Measurements from ENCODE around the gene SASS6.

SASS6 gene

DNA sequence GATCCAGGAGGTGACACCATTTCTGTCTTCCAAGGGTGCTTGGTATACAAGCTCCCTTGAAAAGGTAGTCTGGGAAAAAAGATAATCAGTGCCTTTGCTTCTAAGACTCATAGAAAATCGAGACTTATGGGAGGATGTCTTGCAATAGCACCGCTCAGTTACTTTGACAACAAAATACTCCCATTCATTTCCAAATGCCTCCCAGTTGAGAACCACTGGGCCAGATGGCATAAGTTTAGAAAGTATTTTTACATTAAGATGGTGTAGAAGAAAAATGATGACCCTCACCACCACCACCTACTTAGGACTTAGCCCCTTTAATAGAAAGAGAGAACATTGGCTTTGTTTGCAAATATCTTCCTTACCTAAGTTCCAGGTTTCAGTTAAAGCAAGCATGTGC is 4.9 kb upstream of the SASS6 start:
- no peak for DNase-seq
- no peak for TF ChIP-seq POLR2A (IDR thresholded peaks at IDR 0.05; ENCODE audit: low read length)
- no peak for TF ChIP-seq GATA1 (IDR thresholded peaks at IDR 0.05; ENCODE audit: low read depth, low read length)

DNA sequence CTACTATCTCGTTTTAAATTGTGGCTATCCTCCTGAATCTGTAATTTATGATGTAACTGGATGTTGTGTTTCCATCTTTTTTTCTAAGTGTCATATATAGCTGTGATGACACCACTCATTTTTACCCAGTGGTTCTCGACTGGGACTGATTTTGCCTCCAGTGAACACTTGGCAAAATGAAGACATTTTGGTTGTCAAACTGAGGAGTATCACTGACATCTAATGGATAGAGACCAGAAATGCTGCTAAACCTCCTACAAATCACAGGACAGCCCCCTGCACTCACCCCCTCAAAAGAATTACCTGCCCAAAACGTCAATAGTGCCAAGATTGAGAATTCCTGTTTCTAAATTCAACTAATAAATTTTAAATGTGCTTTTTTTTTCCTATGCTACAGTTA is 2.1 kb upstream of the SASS6 start:
- peak; percentile 13 for DNase-seq
- TF ChIP-seq GATA1 (IDR thresholded peaks at IDR 0.05; ENCODE audit: low read depth, low read length) (no peak), POLR2A (IDR thresholded peaks at IDR 0.05; ENCODE audit: low read length) (no peak)

DNA sequence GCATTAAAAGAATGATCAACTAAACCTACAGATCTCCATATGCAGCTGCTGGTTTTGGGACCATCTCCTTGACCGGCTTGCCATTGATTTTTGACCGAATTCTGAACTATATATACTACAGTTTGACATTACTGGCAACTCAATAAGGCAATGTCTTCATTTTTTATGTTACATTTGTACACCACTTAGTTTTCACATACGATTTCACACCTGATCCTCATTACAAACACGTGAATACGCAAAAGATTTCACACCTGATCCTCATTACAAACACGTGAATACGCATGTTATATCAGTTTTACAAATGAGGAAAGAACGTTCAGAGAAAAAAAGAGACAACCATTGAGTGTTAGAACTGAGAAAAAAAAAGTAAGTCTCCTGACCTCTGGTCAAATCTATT is 1.1 kb downstream of the SASS6 start:
- TF ChIP-seq GATA1 (IDR thresholded peaks at IDR 0.05; ENCODE audit: low read depth, low read length) (no peak), POLR2A (IDR thresholded peaks at IDR 0.05; ENCODE audit: low read length) (no peak)

DNA sequence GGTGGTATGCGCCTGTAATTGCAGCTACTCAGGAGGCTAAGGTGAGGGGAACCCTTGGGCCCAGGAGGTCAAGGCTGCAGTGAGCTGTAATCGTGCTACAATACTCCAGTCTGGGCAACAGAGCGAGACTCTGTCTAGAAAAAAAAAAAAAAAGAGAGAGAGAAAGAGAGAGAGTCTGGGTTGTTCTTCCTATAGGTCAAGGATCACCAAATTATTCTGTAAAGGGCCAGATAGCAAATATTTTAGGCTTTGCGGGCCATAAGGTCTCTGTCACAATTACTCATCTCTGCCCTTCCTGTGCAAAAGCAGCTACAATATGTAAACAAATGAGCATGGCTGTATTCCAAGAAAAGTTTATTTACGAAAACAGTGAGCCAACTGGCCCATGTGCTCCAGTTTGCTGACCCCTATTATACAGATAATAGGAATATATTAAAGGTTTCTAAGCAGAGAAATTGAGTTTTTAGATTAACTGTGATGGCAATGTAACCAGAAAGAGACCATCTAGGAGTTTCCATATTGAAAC is 2.1 kb downstream of the SASS6 start:
- TF ChIP-seq GATA1 (IDR thresholded peaks at IDR 0.05; ENCODE audit: low read depth, low read length): no peak
- no peak for TF ChIP-seq POLR2A (IDR thresholded peaks at IDR 0.05; ENCODE audit: low read length)
- DNase-seq: peak; percentile 24 to 26

More for the DNA sequence above, 1.1 kb downstream of the SASS6 start:
- DNase-seq: peak in 1 of 2 experiments; percentile 30

DNA sequence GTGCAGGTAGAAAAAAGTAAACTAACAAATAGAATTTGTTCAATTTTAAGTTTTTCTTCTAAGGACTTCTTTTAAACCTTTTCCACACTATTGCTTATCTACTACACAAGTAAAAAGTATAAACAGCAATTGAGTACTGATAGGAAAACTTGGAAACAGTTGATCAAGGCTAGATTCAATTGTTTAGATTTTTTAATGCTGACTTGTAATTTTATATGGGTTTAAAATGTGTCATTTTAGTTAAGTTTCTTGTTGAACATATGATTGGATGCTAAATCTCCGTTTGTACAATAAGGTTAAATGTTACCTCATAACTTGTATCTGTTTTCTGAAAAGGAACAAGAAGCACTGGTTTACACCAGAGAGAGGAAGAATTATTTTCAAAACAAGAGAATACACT is 5.5 kb downstream of the SASS6 start:
- TF ChIP-seq GATA1 (IDR thresholded peaks at IDR 0.05; ENCODE audit: low read depth, low read length) (no peak), POLR2A (IDR thresholded peaks at IDR 0.05; ENCODE audit: low read length) (no peak)
- DNase-seq: no peak

DNA sequence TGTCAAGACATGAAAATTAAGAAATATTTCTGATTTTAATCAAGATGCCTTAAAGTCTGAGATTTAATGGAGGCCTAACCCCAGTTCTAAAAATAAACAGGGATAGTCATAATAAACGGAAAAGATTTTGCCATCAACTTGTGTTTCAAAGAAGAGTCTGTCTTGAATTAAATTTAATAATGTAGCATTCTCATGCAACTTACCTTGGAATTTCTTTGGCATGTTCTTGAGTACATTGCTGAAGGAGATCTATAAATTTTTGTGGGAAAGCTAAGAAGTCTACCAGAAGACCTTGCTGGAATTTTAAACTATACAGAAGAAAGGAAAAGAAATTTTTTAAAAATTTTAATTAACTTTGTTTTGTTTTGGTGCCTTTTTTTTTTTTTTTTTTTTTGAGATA is 10.6 kb downstream of the SASS6 start:
- DNase-seq: no peak
- no peak for TF ChIP-seq GATA1 (IDR thresholded peaks at IDR 0.05; ENCODE audit: low read depth, low read length)
- TF ChIP-seq POLR2A (IDR thresholded peaks at IDR 0.05; ENCODE audit: low read length): no peak

DNA sequence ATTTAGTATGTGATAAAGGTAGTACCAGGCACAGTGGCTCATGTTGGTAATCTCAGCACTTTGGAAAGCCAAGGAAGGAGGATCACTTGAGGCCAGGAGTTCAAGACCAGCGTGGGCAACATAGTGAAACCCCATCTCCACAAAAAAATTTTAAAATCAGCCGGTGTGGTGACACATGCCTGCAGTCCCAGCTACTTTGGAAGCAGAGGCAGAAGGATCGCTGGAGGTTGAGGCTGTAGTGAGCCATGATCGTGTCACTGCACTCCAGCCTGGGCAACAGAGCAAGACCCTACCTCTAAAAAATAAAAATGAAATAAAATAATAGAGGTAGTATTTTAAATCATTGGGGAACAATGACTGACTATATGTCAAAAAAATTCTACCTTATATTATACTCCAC is 17.2 kb downstream of the SASS6 start:
- TF ChIP-seq POLR2A (IDR thresholded peaks at IDR 0.05; ENCODE audit: low read length) (no peak), GATA1 (IDR thresholded peaks at IDR 0.05; ENCODE audit: low read depth, low read length) (no peak)
- no peak for DNase-seq

DNA sequence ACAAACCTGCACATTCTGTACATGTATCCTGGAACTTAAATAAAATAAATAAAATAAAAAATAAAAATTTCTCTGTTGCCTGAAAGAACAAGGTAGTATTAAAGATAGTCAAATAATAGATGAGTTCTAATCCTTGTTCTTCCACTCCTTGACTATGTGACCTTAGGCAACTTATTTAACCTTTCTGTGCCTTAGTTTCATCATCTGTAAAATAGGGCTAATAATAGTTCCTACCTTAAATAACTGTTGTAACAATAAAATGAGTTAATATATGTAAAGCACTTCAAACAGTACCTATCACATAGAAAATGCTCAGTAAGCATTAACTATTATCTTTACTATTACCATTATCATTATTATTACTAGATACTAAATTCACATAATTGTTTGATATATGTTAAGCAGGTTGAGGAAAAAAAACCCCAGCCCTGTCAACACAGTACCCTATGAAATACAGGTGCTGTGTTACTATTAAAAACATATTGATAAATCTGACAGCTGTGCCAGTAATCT is 23.1 kb downstream of the SASS6 start:
- DNase-seq: no peak
- TF ChIP-seq GATA1 (IDR thresholded peaks at IDR 0.05; ENCODE audit: low read depth, low read length): no peak
- no peak for TF ChIP-seq POLR2A (IDR thresholded peaks at IDR 0.05; ENCODE audit: low read length)

DNA sequence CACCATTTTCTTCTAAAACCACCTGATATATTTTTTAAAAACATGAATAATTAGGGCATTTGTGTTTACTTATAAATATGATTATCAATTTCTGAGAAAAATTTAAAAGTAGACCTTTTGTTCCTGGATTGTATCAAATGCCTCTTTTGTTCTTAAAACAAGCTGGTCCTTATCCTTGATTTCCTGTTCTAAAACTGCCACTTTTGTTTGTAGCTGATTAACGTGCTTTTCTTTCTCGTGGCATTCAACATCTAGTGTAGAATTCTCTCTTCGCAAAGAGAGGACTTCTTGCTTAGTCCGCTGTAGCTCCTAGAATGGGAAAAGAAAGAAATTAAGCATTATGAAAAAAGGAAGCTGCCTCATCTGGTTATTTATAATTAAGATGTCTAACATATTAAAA is 25.0 kb downstream of the SASS6 start:
- TF ChIP-seq POLR2A (IDR thresholded peaks at IDR 0.05; ENCODE audit: low read length): no peak
- no peak for DNase-seq

DNA sequence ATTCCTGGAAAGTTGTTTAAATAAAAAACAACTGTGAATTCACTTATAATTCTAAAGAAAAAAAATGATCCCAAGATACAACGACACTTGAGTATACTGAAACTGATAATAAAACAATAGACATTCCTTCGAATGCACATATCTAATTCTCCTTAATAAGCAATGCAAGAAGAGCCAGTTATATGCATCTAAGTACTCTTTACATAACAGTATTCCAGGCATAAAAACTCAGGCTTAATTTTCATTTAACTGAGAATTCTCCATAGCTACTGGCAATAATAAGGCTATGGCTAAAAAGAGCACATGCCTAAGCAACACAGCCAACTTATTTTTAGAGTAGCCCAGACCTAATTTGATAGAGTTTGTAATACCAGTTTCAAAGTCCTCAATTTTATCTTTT is 31.2 kb downstream of the SASS6 start:
- TF ChIP-seq POLR2A (IDR thresholded peaks at IDR 0.05; ENCODE audit: low read length) (no peak), GATA1 (IDR thresholded peaks at IDR 0.05; ENCODE audit: low read depth, low read length) (no peak)
- DNase-seq: no peak

DNA sequence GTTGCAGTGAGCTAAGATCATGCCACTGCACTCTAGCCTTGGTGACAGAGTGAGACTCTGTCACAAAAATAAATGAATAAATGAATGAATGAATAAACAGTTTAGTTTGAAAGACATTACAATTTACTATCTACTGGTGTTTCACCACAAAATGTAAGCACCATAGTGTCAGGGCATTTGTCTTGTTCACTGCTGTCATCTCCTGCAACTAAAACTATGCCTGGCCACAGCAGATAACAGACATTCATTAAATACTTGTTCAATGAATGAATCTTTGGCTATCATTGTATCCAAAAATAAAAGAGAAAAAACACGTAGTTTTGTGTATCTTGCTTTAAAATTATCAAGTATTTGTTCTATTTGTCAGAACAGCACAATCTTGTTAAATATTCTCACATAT is 32.5 kb downstream of the SASS6 start:
- TF ChIP-seq GATA1 (IDR thresholded peaks at IDR 0.05; ENCODE audit: low read depth, low read length): no peak
- TF ChIP-seq POLR2A (IDR thresholded peaks at IDR 0.05; ENCODE audit: low read length): no peak
- DNase-seq: peak; percentile 31 to 56

DNA sequence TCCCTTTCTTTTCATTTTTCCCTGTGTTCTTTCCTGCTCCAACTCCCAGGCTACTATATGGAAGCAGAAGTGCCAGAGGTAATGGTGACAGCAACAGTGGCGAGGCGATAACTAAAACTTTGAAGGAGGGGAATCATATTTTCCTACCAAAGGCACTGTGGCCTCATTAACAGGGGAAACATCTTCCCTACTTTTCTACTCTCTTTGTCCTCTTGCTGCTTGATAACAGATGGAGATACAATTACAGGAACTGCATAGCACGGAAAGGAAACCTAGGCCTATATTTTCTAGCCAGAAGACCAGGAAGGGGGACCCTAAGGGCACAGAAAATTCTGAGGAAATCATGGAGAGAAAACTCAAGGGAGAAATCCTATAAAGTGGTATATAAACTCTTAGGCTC is 42.3 kb downstream of the SASS6 start:
- TF ChIP-seq GATA1 (IDR thresholded peaks at IDR 0.05; ENCODE audit: low read depth, low read length) (no peak), POLR2A (IDR thresholded peaks at IDR 0.05; ENCODE audit: low read length) (no peak)
- no peak for DNase-seq

DNA sequence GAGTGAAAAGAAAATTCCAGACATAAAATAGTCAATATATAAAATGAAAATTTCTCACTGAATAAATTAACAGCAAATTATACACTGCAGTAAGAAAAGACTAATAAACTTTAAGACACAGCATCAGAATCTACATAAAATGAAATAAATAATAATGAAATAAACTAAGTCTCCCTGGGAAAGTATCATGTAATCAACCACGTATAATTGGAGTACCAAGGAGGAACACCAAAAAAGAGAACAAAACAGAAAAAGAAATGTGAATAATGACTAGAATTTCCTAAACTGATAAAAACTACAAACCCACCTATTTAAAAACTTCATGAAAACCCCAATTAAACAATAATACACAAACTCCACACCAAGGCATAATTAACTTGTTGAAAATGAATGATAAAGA is 43.6 kb downstream of the SASS6 start:
- DNase-seq: no peak
- TF ChIP-seq GATA1 (IDR thresholded peaks at IDR 0.05; ENCODE audit: low read depth, low read length): no peak
- no peak for TF ChIP-seq POLR2A (IDR thresholded peaks at IDR 0.05; ENCODE audit: low read length)

DNA sequence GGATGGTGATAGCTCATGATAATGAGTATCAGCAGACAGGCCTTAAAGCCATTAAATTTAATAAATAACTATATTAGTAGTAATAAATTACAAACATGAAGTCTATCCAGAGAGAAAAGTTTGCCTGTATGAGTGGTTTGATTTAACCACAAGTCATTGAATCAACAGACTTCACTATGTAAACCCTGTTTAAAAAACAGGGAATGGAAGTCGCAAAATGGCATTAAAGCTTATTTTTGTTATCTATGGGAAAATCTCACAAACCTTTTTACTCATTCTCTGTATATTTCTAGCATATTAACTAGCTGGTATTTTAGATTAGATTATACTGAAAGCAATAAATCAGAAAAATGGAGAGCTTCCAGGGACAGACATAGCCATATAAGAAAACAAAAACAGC is 45.3 kb downstream of the SASS6 start:
- DNase-seq: no peak
- no peak for TF ChIP-seq GATA1 (IDR thresholded peaks at IDR 0.05; ENCODE audit: low read depth, low read length)
- no peak for TF ChIP-seq POLR2A (IDR thresholded peaks at IDR 0.05; ENCODE audit: low read length)

DNA sequence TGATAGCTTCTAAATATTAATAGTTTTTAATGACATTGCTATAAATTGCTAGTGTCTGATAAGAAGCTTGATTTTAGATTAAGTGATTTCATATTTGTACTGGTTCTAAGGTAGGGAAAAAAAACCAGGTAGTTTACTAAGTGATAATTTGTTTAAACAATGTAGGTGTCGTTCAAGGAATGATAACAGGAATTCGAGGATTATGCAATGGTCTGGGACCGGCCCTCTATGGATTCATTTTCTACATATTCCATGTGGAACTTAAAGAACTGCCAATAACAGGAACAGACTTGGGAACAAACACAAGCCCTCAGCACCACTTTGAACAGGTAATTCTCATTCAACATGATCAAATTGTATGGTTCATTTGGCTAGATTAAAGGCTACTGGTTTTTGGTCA is 52.4 kb downstream of the SASS6 start:
- TF ChIP-seq POLR2A (IDR thresholded peaks at IDR 0.05; ENCODE audit: low read length) (no peak), GATA1 (IDR thresholded peaks at IDR 0.05; ENCODE audit: low read depth, low read length) (no peak)
- no peak for DNase-seq

DNA sequence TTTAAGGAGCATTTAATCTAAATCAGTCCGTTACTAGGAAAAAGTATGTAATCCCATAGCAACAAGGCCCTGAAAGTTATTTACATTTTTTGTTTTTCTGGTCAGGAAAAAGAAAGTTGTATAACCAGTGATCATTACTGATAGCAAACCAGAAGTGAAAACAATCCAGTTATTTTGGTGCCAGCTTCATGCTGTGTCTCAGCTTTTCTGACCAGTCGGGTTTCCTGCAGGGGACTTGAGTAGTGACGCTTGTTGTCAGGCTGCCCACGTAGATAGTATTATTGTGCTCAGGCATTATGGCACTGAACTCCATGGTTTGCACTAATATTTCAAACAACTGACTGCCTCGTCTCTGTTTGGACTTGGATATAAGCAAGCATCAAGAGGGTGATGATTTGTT is 55.2 kb downstream of the SASS6 start:
- TF ChIP-seq POLR2A (IDR thresholded peaks at IDR 0.05; ENCODE audit: low read length): no peak
- no peak for TF ChIP-seq GATA1 (IDR thresholded peaks at IDR 0.05; ENCODE audit: low read depth, low read length)
- no peak for DNase-seq

Measured in erythroblast (primary cell).